Loucy (cell line): ENCODE data around the gene FAM9C.

ENCODE experiments used
- EZH2phosphoT487 ChIP-seq: fragments of 200-600 bp; IDR thresholded peaks from 2 replicates; pipeline ENCODE4 v1.6.1; 2018; ENCODE audit warnings: antibody characterized with exemption, mild to moderate bottlenecking, moderate library complexity, borderline replicate concordance
- TF ChIP-seq, protein P1 (sequence below): fragments of 200-600 bp; sonication (generic); conservative IDR thresholded peaks from 2 replicates; pipeline ENCODE4 v1.5.1; 2014; ENCODE audit warnings: mild to moderate bottlenecking, antibody characterized with exemption, low read length

DNA sequence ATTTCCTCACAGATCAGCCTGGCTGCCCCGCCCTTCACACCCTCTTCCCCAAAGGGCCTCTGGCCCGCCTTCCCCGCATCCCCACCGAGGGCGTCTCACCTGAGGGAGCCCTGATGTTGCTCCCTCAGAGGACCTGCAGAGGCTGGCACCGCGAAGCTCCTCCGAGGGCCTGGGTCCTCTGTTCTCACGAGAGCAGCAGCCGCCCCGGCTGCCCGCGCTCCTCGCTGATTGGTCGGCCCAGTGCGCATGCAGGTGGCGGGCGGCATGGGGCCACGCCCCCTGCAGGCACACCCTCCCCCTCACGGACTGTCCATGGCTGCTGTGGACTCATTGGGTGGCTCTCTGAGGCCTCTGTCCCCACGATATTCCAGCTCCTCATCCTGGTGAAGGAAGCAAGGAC lies at the start of gene FAM9C:
- no peak for TF ChIP-seq EZH2phosphoT487
- TF ChIP-seq, protein P1, sequence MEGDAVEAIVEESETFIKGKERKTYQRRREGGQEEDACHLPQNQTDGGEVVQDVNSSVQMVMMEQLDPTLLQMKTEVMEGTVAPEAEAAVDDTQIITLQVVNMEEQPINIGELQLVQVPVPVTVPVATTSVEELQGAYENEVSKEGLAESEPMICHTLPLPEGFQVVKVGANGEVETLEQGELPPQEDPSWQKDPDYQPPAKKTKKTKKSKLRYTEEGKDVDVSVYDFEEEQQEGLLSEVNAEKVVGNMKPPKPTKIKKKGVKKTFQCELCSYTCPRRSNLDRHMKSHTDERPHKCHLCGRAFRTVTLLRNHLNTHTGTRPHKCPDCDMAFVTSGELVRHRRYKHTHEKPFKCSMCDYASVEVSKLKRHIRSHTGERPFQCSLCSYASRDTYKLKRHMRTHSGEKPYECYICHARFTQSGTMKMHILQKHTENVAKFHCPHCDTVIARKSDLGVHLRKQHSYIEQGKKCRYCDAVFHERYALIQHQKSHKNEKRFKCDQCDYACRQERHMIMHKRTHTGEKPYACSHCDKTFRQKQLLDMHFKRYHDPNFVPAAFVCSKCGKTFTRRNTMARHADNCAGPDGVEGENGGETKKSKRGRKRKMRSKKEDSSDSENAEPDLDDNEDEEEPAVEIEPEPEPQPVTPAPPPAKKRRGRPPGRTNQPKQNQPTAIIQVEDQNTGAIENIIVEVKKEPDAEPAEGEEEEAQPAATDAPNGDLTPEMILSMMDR, result no peak
